SKM-1 (cell line): Measurements from ENCODE around the gene PRG2.
A peak's percentile ranks its signal among the peaks of the same experiment; 100 is the strongest.

ENCODE experiments used
- DNase-seq: peaks from one replicate; lab custom pipeline; 2025; ENCODE audit not compliant: unreplicated experiment; lab: John Stamatoyannopoulos, UW

PRG2 gene

GRCh38 chr11:57397394-57397990 is 7.0 kb upstream of the PRG2 start:
- peak; percentile 89 for DNase-seq

GRCh38 chr11:57396744-57397143 is 6.3 kb upstream of the PRG2 start:
- no peak for DNase-seq

- no peak for DNase-seq
Measured at GRCh38 chr11:57395905-57396623, 5.6 kb upstream of the PRG2 start.

GRCh38 chr11:57394203-57394965 is 3.9 kb upstream of the PRG2 start:
- DNase-seq = no peak

- no peak for DNase-seq
Measured at GRCh38 chr11:57392763-57393105, 2.3 kb upstream of the PRG2 start.

GRCh38 chr11:57392066-57392762 is 1.8 kb upstream of the PRG2 start:
- no peak for DNase-seq

GRCh38 chr11:57391539-57391938 is 1.1 kb upstream of the PRG2 start:
- no peak for DNase-seq

- DNase-seq = no peak
Measured at GRCh38 chr11:57391111-57391510, 661 bp upstream of the PRG2 start.

- DNase-seq = no peak
Measured at GRCh38 chr11:57387289-57388030, 3.0 kb downstream of the PRG2 start.

- no peak for DNase-seq
Measured at GRCh38 chr11:57386178-57386940, 4.1 kb downstream of the PRG2 start.

- no peak for DNase-seq
Measured at GRCh38 chr11:57380975-57381374, 9.5 kb downstream of the PRG2 start, which contains the start of gene PRG3. Gene PRG3, minus strand, starts transcription at chr11:57381150. Its CDS starts 442 bp downstream, at chr11:57380708.

- DNase-seq = no peak
Measured at GRCh38 chr11:57379732-57380131, 10.7 kb downstream of the PRG2 start.

GRCh38 chr11:57378186-57378585 is 12.3 kb downstream of the PRG2 start:
- no peak for DNase-seq

GRCh38 chr11:57377107-57377506 is 13.3 kb downstream of the PRG2 start:
- no peak for DNase-seq

GRCh38 chr11:57376095-57377090 is 14.1 kb downstream of the PRG2 start:
- DNase-seq = no peak

GRCh38 chr11:57375490-57375889 is 15.0 kb downstream of the PRG2 start:
- no peak for DNase-seq

GRCh38 chr11:57374966-57375365 is 15.5 kb downstream of the PRG2 start:
- DNase-seq = no peak

GRCh38 chr11:57373146-57373545 is 17.3 kb downstream of the PRG2 start:
- no peak for DNase-seq

- no peak for DNase-seq
Measured at GRCh38 chr11:57370941-57371340, 19.5 kb downstream of the PRG2 start.
